ENCODE data around the gene MTREX.

Gene MTREX

DNA sequence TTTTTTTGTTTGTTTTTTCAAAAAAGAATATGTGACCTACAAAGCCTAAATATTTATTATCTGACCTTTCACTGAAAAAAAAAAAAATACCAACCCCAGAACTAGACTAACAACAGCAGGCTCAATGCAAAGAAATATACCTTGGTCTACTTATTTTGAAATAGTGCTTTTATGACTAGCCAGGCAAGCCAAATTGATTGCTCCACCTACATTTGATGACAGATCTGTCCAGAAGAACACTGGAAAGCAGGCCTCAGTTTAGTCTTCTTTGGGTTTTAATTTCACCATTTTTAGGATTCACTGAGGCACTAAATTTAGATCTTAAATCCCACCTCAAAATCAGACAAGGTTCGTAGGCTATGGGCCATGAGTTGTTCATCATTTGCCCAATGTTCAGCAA, 129.7 kb downstream of the MTREX start:
- no peak for DNase-seq

DNA sequence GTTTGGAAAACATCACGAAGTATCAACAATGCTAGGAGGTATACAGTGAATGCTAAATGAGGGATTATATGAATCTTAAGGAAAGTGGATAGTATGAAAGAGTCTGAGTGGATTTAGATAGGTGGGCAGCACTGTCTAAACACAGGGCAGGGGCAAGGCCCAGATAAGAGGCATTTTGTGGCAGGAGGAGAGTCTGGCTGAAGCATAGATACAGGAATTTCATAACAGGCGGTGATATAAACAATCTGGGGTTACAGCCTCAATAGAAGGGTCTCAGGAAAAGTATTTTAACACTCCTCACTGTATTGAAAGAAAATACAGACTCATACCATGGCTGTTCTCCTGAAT, 130.0 kb downstream of the MTREX start:
- DNase-seq: no peak

DNA sequence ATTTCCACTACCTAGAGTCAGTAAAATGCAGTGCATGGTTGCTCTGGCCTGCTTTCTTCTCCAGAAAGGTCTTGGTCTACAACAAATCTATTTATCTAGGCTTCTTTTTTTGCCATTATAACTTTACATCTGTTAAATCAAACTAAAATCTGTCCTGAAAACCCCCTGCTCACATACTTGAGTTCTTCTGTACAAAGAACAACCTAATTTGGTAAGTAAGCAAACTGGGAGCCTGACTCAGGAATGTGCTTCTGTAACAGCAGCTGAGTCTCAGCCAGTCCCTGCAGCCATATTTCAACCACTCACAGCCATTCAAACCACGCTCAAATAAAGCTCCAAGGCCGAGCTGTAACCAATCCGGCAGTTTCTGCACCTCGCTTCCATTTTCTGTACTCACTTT, 131.2 kb downstream of the MTREX start:
- no peak for DNase-seq

DNA sequence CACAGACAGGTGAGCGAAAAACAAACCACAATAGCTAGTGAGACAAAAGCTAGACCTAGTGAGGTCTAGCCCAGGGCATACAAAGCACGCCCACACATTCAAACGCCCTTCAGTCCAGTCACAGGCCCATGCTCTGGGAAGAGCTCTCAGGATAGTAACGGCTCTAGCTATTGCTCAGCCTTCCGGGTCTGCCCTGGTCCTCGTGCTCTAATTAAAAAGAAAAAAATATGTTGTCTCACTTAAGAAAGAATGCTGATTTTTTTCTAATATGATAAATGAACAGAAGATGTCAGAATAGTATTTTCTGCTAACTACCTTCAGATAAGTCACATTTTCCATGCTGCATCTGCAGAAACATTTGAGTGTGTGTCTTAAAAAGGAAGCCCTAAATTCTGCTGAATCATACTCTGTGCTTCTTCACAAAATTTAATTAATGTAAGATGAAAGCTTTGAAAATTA, 132.4 kb downstream of the MTREX start:
- DNase-seq: no peak

DNA sequence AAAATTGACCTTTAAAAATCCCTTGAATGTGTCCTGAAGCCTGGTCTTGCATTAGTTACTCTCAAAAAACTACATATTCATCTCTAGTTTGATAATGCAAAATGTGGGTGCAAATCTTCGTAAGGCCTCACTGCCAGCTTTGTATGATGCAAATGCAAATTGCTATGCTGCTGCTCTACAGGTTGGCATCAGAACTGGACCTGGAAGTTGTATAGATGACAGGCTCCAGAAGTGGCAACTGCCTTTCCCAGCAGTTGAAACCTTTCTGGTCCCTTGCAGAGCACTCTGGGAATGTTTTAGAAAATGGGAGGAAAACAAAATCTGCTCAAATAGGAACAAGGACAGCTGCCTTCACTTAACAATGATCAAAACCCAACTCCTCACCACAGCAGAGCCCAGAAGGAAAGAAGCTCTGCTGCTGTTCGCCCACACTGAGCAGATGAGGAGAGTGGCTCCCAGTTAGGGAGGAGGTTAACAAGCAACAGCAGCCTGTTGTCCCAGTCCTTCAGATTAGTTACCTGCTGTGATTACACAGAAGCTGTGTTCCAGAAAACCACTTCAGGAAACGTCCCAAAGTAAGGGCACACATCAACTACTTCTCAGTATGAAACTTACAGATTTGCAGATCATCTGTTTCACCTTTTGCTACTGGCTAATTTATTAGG, 133.4 kb downstream of the MTREX start:
- DNase-seq: no peak

DNA sequence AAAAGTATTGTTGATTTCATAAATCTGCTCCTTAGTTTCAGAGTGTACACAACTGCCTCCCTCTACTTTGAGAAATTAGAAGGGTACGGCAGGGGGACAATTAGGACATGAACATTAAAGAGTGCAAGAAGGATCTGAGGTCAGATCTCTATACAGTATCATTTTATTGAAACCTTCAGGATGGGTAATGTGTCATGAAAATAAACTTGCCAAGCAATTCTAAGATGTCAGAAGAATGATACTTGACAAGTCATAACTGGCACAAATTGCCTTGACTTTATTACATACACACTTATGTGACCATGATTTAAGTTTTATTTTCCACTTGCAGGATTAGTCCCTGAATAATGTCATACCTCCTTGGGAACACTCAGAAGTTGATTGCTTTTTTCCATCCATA, 134.2 kb downstream of the MTREX start:
- DNase-seq: no peak

DNA sequence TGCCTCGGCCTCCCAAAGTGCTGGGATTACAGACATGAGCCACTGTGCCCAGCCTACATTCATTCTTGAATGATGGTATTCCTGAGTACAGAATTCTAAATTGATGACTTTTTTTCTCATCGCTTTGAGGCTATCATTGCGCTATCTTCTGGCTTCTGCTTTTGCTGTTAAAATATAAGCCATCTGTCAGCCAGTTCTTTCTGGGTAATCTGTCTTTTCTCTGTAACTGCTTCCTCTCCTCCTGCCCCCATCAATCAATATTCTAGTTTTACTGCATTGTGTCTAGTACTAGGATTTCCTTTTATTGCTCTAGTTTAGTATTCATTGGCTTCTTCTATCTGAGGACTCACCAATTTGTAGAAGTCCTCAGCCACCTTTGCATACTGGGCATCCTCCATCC, 138.0 kb downstream of the MTREX start:
- DNase-seq: no peak

DNA sequence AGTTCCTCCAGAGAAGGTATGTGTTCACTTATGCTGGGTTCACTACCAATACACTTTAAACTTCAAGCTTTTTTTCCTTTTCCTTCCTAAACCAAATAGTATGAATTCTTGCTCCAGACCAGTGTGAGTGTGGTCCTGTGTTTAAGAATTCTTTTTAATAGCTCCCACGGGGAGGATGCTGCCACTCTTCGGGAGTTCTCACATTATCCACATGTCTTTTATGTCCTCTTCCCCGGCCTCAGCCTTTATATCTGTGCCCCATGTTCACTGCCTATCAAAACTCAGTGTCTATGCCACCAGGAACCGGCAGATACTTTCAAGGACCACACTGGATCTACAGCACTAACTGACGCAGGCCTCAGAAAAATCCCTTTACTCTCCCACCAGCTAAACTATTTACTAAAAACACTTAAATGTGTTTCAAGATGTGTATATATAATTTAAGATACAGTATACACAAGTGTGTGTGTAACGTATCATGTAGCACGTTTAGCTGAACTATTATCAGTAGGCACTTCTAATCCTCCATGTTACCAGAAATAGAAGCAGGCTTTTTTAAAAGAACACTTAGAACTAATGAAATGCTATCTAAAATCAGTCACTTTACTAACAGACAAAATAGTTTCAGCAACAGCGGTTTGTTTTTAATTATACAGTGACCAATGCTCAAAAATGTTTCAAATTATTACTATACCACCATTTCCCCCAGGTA, 139.0 kb downstream of the MTREX start:
- no peak for DNase-seq

DNA sequence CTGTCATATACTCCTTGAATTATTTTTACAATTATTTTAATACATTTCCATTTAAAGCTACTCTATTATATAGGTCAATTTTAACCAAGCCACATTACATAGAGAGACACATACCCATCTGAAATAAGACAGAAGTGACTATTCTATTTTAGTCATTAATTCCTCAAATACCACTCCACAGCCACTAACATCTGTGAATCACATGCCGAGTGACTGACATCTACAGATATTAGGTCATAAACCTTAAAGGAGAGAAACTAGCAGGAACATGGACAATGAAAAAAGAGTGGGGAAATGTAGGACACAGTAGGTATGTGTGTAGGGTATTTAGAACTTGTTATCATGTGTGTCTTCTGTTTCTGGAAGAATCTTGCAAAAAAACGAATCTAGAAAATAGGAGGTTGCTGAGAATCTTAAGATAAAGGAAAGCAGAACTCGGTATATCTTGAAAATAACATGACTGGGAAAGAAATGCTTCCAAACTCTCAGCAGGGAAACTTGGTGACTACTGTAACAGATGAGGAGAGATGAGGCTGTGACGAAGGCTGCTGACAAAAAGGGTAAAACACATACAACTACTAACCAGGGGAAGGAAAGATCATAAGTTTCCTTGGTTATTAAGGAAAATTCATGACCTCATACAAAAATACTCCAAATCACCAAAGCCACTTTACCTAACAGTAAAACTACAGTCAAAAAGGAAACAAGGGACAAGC, 142.4 kb downstream of the MTREX start:
- no peak for DNase-seq

DNA sequence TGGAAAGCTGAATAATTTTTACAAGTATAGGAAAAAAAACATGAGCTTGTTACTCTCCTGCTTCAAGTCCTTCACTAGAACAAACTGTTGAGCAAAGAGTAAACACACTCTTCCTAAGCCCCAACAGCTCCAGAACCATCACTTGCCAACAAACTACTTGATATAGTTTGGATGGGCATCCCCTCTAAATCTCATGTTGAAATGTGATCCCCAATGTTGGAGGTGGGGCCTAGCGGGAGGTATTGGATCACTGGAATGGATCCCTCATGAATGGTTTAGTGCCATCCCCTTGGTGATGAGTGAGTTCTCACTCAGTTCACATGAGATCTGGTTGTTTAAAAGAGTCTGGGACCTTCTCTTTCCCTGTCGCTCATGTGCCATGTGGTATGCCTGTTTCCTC, 144.2 kb downstream of the MTREX start:
- no peak for DNase-seq

DNA sequence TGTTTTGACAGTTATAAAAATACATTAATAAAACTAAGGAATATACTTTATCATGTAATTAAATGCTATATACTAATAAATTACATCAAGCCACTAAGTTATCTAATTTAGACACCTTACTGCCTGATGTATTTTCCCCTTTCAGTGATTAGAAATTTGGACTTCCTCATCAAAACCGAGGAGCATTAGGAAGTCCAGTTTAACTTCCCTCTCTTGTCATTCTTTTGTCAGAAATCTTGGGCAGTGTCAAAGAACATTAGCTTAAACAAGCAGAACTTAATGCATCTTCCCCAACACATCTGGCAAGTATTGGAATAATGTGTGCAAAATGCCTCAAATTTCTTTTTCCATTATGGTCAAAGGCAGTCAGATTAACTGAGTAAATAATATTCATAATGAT, 145.4 kb downstream of the MTREX start:
- no peak for DNase-seq

DNA sequence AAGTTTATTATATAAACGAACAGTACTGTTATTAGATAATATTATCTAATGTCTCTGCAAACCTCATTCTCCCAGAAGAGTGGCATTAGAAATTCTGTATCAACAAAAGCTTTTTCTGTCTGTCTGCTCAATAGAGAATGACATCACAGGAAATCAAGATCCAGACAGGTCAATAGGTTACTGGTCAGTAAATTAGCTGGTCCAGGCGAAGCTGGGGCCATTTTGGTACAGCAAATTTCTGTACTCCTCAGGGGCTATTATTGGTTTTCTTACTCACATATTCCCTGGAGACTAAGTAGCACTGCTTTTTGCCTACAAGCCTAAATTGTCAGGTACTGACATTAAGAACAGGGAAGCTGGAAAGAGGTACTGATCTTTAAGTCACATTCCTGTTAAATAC, 146.5 kb downstream of the MTREX start:
- no peak for DNase-seq

DNA sequence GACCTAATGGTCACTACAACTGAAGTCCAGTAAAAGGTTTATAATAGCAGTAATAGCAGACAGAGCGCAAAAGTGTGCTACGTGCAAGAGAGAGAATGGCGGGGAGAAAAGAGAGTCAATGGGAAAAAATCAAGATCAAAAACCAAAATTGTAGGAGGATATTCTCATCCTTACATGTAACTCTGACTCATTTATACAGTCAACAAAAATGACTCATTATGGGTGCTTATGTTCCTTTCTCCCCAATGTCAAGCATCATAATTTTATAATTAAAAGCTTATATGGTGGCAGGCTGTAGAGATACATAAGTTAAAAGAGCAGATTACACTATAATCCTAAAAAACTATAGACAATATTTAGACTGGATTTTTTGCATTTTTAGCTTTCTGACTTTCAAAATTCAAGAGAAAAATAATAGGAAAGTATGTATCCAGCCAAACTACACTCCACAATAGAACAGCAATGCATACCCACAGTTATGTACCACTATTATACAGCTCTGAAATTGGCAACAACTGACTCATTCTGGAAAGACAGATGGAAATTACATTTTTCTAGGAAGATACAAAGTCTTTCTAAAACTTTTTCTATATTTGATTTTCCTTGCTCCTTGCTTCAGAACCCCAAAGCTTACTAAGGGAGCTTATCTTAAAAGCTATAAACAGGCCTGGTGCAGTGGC, 148.6 kb downstream of the MTREX start:
- DNase-seq: no peak

DNA sequence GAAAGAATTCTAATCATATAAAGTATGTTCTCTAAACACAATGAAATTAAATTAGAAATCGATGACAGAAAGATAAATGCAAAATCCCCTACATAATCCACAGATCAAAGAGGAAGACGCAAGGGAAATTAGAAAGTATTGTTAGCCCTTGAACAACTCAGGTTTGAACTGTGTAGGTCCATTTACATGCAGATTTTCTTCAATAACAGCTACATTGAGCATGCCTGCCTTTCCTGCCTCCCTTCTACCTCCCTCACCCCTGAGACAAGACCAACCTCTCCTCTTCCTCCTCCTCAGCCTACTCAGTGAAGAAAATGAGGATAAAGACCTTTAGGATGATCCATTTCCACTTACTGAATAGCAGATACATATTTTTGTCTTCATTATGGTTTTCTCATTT, 151.8 kb downstream of the MTREX start:
- no peak for DNase-seq

DNA sequence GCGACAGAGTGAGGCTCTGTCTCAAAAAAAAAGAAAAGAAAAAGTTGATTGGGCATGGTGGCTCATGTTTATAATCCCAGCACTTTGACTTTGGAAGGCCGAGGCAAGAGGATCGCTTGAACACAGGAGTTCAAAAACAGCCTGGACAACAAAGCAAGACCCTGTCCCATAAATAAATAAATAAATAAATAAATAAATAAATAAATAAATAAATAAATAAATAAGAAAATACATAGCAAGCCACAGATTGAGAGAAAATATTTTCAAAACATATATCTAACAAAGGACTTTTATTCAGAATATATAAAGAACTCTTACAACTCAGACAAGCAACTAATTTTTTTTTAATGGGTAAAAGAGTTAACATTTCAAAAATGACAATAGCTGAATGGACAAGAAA, 155.8 kb downstream of the MTREX start:
- DNase-seq: no peak

DNA sequence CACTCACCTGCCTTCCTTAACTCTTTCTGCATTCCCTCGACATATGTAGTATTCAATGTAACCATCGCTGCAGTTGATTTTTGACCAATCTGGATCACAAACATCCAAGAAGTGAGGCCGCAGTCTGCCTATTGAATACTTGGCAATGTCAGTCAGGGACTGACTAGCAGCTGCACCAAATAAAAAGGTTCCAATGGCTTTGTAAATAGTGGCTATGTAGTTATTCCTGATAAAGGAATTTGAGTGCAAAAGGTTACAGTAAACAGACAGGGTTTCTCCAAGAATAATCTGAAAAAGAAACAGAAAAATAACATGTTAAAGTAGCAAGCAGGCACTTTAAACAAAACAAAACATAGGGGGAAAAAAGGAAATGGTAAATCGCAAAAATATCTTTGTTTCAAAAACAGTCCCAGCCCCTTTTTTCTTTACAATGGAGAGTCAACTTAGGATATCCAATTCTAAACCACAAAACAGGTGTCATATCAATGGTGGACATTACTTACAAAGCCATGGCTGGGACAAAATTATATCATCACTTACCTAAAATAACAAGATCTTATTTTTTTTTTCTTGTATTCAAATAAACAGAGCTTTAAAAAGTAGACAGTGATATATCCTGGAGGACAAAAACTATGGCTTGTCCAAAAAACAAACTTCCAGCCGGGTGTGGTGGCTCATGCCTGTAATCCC, 160.2 kb downstream of the MTREX start:
- no peak for DNase-seq

DNA sequence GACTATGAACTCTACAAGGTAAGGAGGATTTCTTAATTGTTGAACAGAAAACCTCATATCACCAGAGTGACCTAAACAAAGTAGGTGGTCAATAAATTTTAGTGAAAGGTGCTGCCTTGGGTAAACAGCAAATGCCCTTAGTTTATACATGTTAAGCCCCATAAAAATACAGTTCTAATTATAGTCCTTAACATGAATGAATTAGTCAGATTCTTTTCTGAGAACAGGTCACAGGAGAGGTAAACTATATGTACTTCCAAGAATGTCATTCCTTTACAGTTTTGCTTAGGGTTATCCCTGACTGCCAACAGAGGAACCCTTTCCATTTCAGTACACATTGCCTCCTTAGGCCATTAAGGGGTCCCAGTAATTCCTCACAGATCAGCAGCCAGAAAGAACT, 162.1 kb downstream of the MTREX start:
- DNase-seq: no peak

DNA sequence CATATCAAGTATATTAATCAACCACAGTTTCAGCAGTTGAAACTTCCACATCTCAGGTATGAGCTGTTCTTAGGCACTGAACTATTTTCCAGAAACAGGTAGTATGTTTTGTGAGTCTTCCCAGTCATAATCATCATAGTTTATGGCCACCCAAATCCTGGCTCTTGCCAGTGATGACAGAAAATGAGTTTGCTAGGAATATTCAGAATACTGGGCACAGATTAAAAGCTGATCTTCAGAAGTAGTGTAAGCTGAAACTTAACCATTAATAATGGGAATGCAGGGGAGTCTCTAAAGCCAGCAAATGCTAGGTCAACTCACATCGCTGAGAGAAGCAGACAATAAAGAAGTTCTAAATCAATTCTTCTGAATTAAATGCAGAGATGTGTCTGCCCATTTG, 162.5 kb downstream of the MTREX start:
- no peak for DNase-seq

DNA sequence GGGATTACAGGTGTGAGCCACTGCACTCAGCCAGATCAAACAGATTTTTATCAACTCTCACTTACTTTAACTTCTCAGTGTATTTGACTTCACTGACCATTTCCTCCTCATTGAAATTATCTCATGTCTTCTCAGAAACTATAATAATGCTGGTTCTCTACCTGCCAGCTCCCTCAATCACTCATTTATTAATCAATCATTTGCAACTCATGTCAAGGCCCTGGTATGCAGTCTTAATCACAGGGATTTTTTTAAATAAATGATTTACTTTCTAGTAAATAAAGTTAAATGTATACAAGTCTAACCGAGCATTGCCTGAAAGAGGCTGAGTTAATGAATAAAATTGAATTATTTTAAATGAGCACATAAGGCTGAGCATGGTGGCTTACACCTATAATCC, 163.7 kb downstream of the MTREX start:
- DNase-seq: no peak

DNA sequence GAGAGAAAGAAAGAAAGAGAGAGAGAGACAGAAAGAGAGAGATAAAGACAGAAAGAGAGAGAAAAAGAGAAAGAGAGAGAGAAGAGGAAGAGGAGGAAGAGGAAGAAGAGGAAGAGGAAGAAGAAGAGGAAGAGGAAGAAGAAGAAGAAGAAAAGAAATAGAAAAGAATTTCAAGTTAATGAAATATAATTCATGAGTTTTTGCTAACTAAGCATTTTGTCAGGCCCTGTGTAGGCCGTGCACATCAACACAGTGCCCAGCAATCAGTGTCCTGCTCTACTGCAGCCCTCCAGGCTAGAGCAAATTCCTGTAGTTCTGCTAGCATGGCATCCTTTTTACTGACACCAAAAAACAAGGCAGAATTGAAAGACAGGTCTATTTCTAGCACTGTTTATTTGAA, 164.9 kb downstream of the MTREX start:
- DNase-seq: no peak

Data from DMS79 (cell line).